Endodermal cell (in vitro differentiated cells): ENCODE data around the gene PKP3. TPM values are rescaled to one million over a fixed set of nuclear protein-coding genes. Genes with fewer than 3 reads are reported as not detected.
A peak's percentile ranks its signal among the peaks of the same experiment; 100 is the strongest.

Source experiments
- DNase-seq: peaks from one replicate; pipeline ENCODE4 v3.0.0-alpha.2; 2017
- H3K27ac ChIP-seq: 2 replicates; pipeline ENCODE4 v1.5.1; 2013; ENCODE audit warnings: mild to moderate bottlenecking, low read depth, low read length, moderate library complexity
- H3K27me3 ChIP-seq: 2 replicates; pipeline ENCODE4 v1.6.1; 2013; ENCODE audit warnings: mild to moderate bottlenecking, low read length, moderate library complexity; ENCODE audit not compliant: insufficient read depth, control insufficient read depth, poor library complexity, severe bottlenecking
- H3K36me3 ChIP-seq: 2 replicates; pipeline ENCODE4 v1.7.0; 2013; ENCODE audit warnings: mild to moderate bottlenecking, low read length, moderate library complexity; ENCODE audit not compliant: control insufficient read depth, insufficient read depth
- H3K4me1 ChIP-seq: one replicate; pipeline ENCODE4 v1.7.0; 2013; ENCODE audit warnings: low read length; ENCODE audit not compliant: control insufficient read depth, insufficient read depth
- H3K4me3 ChIP-seq: 2 replicates; pipeline ENCODE4 v1.5.1; 2013; ENCODE audit warnings: mild to moderate bottlenecking, low read length, moderate library complexity
- H3K9ac ChIP-seq: 2 replicates; pipeline ENCODE4 v1.6.1; 2013; ENCODE audit warnings: mild to moderate bottlenecking, low read length, moderate library complexity; ENCODE audit not compliant: poor library complexity, severe bottlenecking; ENCODE audit errors: extremely low read depth
- H3K9me3 ChIP-seq: 2 replicates; pipeline ENCODE4 v1.6.1; 2013; ENCODE audit warnings: mild to moderate bottlenecking, low read length, moderate library complexity; ENCODE audit not compliant: control insufficient read depth
- H3K27ac Mint-ChIP-seq: 2 replicates; pipeline ENCODE4 v1.8.0; 2020; ENCODE audit warnings: mixed read lengths
- H3K27me3 Mint-ChIP-seq: 2 replicates; pipeline ENCODE4 v1.8.0; 2021; ENCODE audit warnings: mild to moderate bottlenecking, mixed read lengths; ENCODE audit not compliant: insufficient read depth
- H3K36me3 Mint-ChIP-seq: 2 replicates; pipeline ENCODE4 v1.8.0; 2020; ENCODE audit warnings: low read depth, mixed read lengths
- H3K4me1 Mint-ChIP-seq: 2 replicates; pipeline ENCODE4 v1.8.0; 2020; ENCODE audit warnings: mixed read lengths
- H3K4me3 Mint-ChIP-seq: 2 replicates; pipeline ENCODE4 v1.8.0; 2020; ENCODE audit warnings: mild to moderate bottlenecking, moderate library complexity, mixed read lengths
- H3K9me3 Mint-ChIP-seq: 2 replicates; pipeline ENCODE4 v1.8.0; 2020; ENCODE audit warnings: mild to moderate bottlenecking, mixed read lengths
- WGBS, 2 experiments: methylation state at CpG; one replicate each; pipeline versions ENCODE4 v1.1.5 to v1.1.7; 2013; ENCODE audit warnings: missing lambda C conversion rate in 2 of 2, mixed read lengths in 1 of 2; ENCODE audit not compliant: insufficient coverage in 1 of 2, insufficient read length in 1 of 2; 5-methylcytosine and 5-hydroxymethylcytosine counted together
- total RNA-seq, 2 donors: library from RNA; stranded (reverse); fragmentation: NEBNext Ultra II Directional in 1 of 2; extraction: Animal tissue kit (Norgen Biotek cat#: 25700) in 1 of 2; gene quantifications; 2 replicates in 1 of 2; 3 replicates in 1 of 2; pipeline ENCODE4 v1.2.1, GENCODE V29; 2021
- TF ChIP-seq, protein P1 (sequence below): fragments of 200-600 bp; sonication (generic); conservative IDR thresholded peaks from 2 replicates; pipeline ENCODE4 v1.5.0; 2021; ENCODE audit warnings: antibody characterized with exemption, mild to moderate bottlenecking

PKP3 gene
- total RNA-seq, 2 donors from 2014 or later = 35.4 to 44.8 TPM

GRCh38 chr11:383431-383830 is 10.6 kb upstream of the PKP3 start:
- Mint-ChIP-seq H3K27ac (no peak overlapping the region), H3K9me3 (peaks cover 5% of the 10 kb centered on the region), H3K36me3 (peaks cover 13% of the 10 kb centered on the region), H3K4me3 (no peak overlapping the region), H3K27me3 (peaks cover 18% of the 10 kb centered on the region), H3K4me1 (no peaks in the 10 kb centered on the region)
- 92 to 93% methylated on average over 8 to 14 of the region's 14 CpGs for WGBS, 2 experiments
- TF ChIP-seq, protein P1, sequence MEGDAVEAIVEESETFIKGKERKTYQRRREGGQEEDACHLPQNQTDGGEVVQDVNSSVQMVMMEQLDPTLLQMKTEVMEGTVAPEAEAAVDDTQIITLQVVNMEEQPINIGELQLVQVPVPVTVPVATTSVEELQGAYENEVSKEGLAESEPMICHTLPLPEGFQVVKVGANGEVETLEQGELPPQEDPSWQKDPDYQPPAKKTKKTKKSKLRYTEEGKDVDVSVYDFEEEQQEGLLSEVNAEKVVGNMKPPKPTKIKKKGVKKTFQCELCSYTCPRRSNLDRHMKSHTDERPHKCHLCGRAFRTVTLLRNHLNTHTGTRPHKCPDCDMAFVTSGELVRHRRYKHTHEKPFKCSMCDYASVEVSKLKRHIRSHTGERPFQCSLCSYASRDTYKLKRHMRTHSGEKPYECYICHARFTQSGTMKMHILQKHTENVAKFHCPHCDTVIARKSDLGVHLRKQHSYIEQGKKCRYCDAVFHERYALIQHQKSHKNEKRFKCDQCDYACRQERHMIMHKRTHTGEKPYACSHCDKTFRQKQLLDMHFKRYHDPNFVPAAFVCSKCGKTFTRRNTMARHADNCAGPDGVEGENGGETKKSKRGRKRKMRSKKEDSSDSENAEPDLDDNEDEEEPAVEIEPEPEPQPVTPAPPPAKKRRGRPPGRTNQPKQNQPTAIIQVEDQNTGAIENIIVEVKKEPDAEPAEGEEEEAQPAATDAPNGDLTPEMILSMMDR = no peak
- peak overlapping the region; percentile 44 for H3K27ac ChIP-seq
- H3K4me1 ChIP-seq = no peaks in the 10 kb centered on the region
- no peak overlapping the region for H3K4me3 ChIP-seq
- H3K9me3 ChIP-seq = no peaks in the 10 kb centered on the region
- DNase-seq = no peak
- no peaks in the 10 kb centered on the region for H3K36me3 ChIP-seq
- H3K27me3 ChIP-seq = peaks cover 12% of the 10 kb centered on the region
- no peak overlapping the region for H3K9ac ChIP-seq

DNA sequence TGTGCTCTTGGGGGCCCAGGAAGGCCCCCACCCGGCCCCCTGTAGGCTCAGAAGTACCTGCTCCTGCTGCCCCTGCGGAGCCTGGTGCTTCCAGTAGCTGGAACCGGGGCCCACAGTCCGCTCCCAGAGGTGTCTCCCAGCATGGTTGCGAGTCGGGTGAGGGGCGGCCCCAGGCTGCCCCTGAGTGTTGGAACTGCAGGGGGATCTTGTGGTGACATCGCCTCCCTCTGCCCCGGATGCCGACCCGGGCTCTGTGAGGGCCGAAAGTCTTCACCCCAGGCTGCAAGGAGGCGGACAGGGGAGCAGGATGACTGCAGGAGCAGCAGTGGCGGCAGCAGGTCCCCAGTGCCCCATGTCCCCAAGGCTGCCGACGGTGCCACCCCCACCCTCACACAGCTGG is 9.5 kb upstream of the PKP3 start:
- DNase-seq = no peak
- no peaks in the 10 kb centered on the region for H3K36me3 ChIP-seq
- H3K4me1 ChIP-seq = no peaks in the 10 kb centered on the region
- peaks cover 15% of the 10 kb centered on the region for H3K27me3 ChIP-seq
- Mint-ChIP-seq H3K9me3 (peaks cover 5% of the 10 kb centered on the region), H3K36me3 (peaks cover 8% of the 10 kb centered on the region), H3K4me1 (no peaks in the 10 kb centered on the region), H3K4me3 (no peak overlapping the region), H3K27me3 (peaks cover 20% of the 10 kb centered on the region), H3K27ac (no peak overlapping the region)
- no peaks in the 10 kb centered on the region for H3K9me3 ChIP-seq
- WGBS, 2 experiments = 90 to 94% methylated on average over 3 to 14 of the region's 16 CpGs
- no peak overlapping the region for H3K9ac ChIP-seq
- TF ChIP-seq, protein P1 = no peak
- no peak overlapping the region for H3K27ac ChIP-seq
- H3K4me3 ChIP-seq = no peak overlapping the region

DNA sequence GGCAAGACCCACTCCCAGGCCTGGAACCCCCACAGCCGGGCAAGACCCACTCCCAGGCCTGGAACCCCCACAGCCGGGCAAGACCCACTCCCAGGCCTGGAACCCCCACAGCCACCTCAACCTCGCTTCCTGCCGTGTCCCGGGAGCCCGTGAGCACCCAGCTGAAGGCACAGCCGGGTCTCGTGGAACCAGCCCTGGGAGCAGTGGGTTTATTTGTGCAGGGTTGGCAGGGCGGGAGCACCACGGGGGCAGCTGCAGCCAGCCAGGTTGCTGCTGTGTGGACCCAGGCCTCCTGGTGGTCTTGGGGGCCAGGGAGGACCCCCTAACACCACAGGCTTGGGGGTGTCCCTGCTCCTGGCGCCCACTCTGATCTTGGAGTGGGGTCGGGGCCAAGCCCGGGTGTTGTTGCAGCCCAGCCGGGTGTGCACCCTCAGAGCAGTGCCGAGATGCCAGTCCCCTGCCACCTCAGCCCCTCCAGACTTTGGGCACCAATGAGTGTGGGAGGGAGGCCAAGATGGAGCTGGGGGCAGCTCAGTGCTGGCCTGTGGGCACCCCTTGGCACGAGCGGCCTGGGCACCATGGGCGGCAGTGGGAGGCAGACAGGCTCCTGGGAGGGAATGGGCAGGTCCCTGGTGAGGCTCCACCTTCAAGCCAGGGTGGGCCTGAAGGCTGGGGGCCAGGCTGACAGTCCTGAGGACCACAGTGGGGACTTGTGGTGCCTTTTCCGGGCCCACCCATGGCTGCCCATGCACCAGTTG is 8.2 kb upstream of the PKP3 start:
- no peaks in the 10 kb centered on the region for H3K4me1 ChIP-seq
- H3K4me1 Mint-ChIP-seq = no peaks in the 10 kb centered on the region
- no peak overlapping the region for H3K4me3 ChIP-seq
- WGBS, 2 experiments = 87 to 93% methylated on average over 5 to 17 of the region's 19 CpGs
- peaks cover 5% of the 10 kb centered on the region for H3K36me3 Mint-ChIP-seq
- H3K9me3 ChIP-seq = no peaks in the 10 kb centered on the region
- DNase-seq = no peak
- no peak overlapping the region for H3K4me3 Mint-ChIP-seq
- peaks cover 5% of the 10 kb centered on the region for H3K9me3 Mint-ChIP-seq
- TF ChIP-seq, protein P1 = no peak
- no peak overlapping the region for H3K9ac ChIP-seq
- H3K27me3 Mint-ChIP-seq = peaks cover 20% of the 10 kb centered on the region
- H3K36me3 ChIP-seq = no peaks in the 10 kb centered on the region
- no peak overlapping the region for H3K27ac ChIP-seq
- peaks cover 15% of the 10 kb centered on the region for H3K27me3 ChIP-seq
- H3K27ac Mint-ChIP-seq = no peak overlapping the region
